G401.6 (cell line): Measurements from ENCODE around the gene MET.
"Not testable (repeated sequence)": the region's sequence is repeated elsewhere in the genome, so short reads cannot be mapped to it uniquely, and the experiment has no call there.

Experiments used
- FAIRE-seq: peaks from 2 replicates; lab custom pipeline; 2012; peaks lifted over from hg19 to GRCh38; lab: Jason Lieb, UNC

The MET gene

DNA sequence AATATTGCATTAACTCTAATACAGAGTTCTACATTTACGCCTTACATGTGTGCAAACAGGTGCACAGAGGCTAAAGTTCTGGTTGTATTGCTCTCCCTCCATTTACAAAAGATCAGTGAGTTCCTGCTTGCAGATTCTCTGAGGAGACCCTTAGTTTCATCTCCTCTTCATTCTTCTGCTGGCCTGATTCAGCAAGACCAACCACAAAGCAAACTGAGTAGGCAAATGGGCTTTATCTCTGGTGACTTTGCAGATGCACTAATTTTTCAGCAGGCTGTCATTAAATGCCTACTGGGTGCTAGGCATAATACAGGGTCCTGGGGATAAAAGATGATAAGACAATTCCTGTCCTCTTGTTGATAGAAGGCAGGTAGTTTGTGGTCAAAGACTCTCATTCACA is 56.4 kb downstream of the MET start:
- no peak for FAIRE-seq

DNA sequence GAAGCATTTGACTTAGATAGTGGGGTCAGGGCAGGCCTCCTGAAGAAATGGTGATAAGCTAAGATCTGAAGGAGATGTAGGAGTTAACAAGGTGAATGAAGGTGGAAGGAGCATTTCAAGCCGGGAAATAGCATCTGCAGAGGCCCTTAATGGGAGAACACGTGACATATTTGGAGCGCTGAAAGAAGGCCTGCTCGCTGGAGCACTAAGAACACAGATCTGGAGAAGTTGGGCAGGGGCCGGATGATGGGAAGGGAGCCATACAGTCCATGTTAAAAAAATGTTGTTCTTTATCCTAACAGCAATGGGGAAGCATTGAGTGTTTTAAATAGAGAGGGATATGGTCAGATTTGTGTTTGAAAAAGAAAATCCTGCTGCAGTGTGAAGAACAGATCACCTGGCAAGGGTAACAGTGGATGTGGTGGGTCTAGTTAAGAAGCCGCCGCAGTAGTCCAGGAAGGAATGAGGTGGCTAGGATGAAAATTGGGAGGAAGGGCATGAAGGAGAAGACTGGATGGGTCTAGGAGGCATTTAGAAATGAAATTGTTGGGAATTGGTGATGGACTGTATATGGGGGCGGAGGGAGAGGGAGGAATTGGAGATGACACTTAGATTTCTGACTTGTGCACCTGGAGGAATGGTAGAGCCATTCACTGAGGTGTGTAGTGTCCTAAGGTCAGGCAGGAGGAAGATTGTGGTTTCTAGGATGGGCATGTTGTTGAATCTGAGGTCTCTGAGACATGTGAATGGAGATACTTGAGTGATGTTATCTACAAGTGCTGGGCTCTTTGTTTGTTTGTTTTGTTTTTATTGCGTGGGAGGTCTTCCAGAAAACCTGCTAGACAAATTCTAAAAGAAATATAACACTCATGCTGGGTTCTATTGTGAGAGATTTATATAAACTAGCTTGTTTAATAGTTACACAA is 58.4 kb downstream of the MET start:
- no peak for FAIRE-seq

DNA sequence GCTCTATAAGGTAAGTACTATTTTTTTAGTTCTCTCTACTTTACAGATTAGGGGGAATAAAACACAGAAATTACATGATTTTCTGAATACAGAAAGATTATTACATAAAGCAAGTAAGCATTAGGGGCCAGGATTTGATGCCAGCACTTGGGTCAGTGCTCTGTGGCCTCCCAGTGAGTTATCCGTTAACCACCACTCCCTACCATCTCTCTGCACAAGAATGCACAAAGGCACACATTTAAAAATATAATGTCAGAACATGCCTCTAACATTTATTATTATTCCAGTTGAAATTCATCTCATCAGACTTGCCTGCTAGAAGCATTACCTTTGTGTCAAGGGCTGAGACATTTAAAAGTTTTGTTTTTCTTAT is 59.0 kb downstream of the MET start:
- no peak for FAIRE-seq

DNA sequence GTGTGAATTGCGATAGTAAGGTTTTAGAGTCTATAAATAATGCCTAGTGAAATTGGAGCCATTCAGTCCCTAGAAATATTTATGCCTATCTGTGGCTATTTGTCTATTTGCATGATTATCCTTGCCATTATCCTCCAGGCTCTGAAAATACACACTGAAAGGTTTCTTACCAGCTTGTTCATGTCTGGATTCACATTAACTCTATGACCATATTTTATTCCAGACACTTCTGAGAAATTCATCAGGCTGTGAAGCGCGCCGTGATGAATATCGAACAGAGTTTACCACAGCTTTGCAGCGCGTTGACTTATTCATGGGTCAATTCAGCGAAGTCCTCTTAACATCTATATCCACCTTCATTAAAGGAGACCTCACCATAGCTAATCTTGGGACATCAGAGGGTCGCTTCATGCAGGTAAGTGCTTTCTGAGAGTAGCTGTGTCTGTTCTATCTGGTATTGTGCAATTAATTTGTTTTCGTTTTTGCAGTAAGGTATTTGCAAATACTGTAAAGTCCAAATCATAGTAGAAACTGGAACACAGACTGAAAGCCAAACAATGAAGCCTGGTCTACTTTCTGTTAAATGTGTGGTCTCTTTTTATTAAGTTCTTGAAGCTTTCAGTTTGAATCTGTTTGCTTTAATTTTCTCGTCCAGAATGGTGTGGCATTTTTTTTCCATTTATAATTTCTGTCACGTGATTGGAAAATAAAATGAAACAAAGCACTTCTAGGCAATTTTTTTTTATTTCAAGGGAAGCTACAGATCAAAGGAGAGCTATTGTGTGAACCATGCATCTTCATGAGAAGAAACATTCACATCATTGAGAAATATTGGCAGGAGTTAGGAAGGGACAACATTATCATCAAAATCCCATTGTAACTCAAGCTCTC is 59.7 kb downstream of the MET start:
- no peak for FAIRE-seq

DNA sequence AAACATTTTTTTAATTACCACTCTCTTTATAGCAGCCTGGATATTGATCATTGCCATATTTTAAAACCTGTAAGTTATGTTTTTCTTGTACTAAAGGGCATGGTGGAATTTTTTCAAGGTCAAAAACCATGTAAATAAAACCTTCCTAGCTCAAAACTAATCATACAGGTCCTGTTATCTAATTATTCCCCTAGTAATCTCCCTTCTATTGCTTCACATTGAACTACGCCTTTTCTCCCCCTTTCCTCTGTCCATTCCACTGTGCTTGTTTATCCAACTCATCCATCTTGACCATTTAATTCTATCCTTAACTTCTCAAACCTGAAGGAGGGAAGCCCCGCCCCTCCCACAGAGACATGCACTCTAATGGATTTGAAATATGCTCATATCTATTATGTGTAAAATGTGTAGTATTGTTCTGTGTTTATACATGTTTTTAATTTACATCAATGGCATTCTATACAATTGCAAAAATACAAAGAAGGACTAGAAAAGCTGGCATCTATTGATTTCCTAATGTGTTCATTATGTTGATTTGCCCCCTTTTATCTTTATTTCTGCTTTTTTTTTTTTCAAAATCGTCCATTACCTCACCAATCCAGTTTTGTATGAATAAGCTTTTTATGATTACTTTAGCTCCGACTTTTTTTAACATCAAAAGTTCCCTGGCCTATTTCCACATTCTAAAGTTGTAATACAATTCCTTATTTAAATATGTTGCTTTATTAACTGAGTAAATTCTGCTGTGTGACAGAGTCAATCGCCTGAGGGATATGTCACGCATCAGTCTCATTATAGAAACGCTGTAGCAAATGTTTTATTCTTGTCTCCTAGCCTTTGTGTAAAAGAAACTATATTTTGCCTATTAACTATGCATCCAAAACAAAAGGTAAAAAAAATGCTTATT is 61.0 kb downstream of the MET start:
- FAIRE-seq: no peak

DNA sequence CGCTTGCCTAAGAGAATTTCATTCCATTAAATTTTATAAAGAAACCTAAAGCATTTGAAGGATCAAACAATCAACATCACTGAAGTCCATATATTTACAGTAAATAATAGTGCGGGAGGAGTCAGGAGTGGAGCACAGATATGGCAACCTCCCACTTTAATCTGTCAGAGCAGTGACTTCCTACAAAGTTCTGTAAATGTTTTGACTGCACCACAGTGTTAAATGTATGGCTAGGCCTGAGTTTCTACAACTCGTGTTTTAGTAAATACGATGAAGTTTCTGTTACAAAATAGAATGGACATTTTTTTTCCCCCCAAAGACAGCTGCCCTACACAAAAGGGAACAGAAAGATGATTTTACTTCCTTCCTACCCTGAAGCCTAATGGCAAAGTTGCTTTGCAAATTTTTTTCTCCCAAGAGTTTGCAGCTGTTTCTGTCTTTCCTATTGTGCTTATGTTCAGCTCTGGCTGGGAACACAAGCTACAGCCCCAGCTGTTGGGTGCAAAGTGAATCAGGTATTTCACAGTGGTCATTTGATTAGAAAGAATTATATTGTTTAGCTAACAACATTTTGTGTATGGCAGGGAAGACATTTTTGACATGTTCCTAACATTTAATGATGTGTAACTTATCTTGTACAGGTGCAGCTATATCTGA is 62.1 kb downstream of the MET start:
- FAIRE-seq: no peak

DNA sequence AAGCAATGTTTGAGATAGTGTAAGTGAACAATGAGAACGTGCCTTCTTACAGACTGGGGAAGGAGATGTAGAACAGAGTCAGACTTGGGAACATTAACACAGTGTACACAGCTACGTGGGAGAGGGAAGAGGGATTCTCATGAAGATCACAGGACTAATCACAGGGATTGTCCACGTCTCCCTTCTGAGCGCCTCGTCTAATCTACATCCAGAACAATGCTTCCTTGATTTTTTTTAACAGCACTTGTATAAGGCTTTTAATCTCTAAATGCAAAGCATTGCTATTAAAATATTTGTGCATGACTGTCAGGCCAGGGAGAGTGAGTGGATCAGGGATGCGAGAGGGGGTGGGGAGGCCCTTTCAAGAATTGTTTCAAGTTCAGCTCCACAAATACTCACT is 62.7 kb downstream of the MET start:
- no peak for FAIRE-seq

DNA sequence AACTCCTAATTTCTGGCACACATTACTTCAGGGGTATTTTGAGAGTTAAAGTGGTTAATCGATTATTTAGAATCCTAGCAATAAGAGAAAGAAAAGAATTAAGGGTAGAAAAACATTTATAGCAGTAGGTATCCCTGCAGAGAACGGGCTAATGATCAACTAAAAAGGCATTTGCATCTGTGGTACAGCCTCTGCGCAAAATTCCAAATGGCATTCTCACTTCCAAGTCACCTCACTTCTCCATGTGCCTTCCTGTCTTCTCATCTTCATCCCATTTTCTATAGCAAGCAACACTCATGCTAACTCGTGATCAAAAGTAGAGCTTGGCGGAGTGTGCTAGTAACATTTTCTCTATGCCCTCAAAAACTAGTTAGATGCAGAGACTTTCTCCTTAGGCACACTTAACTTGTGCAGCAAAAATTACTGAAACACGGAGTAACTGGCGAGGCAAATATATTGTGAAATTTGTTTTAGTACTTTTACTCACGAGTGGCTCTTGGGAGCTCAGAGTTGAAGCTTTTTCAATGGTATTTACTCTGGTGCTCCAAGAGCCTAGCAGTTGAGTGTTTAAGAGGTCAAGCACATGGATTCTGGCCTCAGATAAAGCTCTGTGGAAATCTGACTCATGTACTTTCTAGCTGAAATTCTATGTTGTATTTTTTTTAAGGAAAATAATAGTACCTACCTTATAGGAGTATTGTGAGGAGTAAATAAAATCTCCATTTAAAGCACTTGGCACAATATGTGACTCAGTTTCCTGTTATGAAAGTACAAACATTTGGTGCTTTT is 65.1 kb downstream of the MET start:
- FAIRE-seq: no peak

DNA sequence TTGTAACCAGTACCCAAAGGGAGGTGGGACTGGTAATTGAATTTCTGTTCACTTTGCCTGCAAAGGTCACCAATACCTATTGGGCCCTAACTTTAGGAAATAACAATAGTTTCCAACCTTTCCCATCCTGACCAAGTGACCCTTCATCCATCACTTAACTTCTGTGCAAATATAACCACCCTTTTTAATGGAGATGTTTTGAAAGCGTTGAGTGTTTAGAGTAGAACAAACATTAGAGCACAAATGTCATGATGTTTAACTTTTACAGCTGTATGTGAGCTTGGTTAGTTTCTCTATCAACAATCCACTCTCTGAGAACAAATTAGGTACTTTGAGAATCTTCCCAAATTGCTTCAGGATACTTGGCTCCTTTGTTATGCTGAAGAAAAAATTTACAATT is 66.4 kb downstream of the MET start:
- FAIRE-seq: no peak

DNA sequence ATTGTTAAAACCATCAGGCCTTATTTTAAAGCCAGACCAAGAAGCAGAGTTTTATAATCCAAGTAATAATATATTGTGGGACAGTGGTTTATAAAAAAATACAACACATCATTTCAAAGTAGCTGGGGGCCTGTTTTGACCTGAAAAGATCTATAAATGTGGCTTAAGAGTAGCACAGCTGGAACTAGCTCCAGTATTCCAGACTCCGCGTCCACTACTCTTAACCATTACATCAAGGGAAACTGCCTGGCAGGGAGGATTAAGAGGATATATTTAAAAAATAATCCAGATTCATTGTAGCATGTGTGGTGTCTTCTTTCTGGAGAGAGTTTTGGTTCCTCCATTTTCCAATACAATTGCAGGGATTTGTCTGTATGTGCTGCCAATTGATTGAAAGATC is 67.3 kb downstream of the MET start:
- no peak for FAIRE-seq

DNA sequence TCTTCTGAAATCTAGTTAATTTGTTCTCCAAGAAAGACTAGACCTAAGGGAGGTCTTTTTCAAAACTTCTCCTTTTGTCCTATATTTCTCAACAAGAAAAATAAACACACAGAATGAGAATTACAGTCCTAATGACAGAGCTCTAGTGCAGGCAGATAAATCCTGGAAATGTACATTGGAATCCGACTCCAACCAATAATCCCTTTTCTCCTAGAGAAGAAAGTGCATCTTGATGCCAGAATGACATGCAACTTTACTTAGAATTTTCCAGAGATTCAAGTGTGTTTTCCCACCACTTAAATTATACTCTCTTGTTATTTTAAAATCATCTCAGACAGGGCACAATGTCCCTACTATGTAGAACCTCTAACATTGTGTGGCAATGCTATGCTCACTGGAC is 68.2 kb downstream of the MET start:
- no peak for FAIRE-seq

DNA sequence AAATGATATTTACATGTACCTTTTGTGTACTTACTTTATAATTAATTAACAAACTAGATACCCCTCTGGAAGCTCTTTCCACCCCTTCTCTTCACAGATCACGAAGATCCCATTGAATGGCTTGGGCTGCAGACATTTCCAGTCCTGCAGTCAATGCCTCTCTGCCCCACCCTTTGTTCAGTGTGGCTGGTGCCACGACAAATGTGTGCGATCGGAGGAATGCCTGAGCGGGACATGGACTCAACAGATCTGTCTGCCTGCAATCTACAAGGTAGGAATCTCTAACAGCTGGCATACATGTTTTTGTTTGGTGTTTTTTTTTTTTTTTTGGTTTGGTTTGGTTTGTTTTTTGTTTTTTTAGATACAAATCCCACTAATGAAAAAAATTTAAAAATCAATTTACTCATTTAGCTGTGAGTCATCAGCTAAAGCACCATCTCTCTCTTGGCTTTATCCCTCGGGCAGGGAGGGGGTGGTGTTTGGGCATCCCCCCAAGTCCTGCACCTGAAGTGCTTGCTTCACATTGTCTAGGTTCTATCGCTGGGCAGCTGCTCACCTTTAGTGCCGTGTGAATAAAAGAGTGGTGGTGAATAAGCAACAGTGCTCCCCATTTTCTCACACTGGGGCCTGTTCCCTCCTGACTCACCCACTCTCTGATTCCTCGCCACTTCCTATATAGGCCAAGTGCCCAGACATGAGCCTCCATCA is 68.9 kb downstream of the MET start:
- no peak for FAIRE-seq

DNA sequence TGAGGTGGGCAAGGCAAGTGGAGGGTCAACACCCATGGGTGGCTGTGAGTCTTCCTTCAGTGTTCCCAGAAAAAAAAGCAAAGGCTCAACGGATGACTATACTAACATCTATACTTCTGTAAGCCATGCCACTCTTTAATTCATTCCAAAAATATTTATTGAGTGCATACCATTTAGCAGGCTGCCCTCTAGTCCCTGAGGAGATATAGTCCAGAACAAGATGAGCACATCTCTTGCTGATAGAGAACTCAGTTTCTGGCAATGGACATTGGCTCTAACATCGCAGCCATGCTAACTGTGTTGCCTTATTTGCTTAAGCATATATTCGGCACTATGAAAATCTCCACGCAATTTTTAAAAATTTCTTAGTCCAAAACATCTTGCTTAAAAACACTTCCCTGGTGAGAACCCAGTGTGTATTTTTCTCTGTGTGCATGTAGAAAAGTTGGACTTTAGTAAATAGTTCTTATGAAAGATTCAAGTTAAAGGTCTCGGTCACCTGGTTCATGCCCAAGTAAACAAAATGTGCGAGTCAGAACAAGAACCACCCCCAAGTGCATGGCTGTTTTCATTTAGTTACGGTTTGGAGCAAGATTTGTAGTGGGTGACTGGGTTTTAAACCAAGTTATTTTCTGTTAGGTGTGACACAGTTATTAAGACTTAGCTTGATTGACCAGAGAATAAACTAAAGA is 69.8 kb downstream of the MET start:
- no peak for FAIRE-seq

DNA sequence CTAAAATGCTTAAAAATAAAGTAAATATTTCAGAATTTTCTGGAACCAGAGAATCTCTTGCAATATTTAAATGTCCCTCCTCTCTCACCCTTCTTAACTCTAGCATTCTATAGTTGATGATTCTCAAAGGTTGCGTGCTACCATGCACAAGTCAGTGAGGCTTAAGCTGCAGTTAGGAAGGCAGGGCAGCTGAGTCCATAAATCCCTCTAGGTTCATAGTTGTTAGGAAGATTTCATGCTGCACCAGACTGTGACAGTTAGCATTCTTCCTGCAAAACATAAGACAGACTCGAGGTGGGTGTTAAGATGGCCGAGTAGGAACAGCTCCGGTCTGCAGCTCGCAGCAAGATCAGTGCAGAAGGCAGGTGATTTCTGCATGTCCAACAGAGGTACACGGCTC is 70.6 kb downstream of the MET start:
- no peak for FAIRE-seq

DNA sequence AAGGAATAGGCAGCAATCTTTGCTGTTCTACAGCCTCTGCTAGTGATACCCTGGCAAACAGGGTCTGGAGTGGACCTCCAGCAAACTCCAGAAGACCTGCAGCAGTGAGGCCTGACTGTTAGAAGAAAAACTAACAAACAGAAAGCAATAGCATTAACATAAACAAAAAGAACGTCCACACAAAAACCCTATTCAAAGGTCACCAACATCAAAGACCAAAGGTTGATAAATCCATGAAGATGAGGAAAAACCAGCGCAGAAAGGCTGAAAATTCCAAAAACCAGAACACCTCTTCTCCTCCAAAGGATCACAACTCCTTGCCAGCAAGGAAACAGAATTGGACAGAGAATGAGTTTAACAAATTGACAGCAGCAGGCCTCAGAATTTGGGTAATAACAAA is 71.8 kb downstream of the MET start:
- FAIRE-seq: not testable (repeated sequence)

DNA sequence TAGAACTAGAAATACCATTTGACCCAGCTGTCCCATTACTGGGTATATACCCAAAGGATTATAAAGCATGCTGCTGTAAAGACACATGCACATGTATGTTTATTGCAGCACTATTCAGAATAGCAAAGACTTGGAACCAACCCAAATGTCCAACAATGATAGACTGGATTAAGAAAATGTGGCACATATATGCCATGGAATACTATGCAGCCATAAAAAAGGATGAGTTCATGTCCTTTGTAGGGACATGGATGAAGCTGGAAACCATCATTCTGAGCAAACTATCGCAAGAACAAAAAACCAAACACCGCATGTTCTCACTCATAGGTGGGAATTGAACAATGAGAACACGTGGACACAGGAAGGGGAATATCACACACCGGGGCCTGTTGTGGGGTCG is 74.4 kb downstream of the MET start:
- FAIRE-seq: not testable (repeated sequence)

DNA sequence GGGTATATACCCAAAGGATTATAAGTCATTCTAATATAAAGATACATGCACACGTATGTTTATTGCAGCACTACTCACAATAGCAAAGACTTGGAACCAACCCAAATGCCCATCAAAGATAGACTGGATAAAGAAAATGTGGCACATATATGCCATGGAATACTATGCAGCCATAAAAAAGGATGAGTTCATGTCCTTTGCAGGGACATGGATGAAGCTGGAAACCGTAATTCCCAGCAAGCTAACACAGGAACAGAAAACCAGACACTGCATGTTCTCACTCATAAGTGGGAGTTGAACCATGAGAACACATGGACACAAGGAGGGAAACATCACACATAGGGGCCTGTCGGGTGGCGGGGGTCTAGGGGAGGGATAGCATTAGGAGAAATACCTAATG is 79.1 kb downstream of the MET start:
- FAIRE-seq: not testable (repeated sequence)

DNA sequence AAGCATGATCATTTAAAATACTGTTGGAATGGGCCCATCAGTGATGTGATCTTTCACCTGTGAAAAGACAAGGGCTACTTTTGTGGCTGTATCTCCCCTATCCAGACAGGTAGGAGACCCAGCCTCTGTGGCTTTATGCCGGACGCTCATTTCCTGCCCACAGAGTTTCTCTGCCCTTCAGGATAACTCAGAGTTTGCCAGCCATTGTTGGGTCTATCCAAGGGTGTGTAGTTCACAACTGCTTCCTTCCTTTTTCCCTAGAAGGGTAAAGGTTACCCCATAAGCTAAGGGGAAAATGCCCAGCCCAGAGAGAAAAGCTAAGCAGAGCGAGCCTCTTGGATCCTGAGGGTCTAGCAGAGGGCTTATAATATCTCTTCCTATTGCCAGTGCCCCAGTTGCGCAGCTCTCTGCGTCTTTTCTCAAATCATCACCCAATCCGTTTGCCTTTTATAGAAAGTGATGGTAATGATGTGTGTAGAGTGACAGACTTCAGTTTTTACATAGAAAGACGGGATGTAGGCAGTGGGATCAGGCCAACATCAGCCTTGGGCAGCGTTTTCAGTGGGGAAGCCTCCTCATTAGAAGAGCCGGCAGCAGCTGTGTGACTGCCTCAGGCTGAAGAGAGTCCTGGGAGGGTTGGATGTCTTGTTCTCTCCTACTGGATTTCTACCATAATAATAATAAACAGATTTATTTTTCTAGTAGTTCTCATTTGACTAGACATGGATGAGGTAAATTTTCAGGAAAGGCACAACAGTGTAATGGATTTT is 80.5 kb downstream of the MET start:
- FAIRE-seq: no peak

DNA sequence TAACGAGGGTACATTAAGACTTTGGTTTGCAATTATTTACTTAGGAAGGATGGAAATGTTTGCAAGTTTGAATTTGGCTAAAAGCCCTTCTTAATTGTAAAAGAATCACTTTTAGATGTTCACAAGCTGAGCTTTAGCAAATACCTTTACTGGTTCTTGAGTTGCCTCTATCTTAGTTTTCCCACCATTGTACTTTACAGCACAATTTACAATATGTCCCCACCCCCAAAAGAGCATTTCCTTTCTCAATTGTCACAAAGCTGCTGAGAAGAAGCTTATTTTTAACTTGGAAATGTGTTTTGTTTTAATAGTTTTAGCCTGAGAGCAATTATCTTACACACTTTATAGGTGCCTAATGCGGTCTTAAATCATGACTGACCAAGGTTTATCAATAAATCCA is 81.1 kb downstream of the MET start:
- no peak for FAIRE-seq
